HG02678 (cell line): ENCODE data around the gene CFAP97D2.

ENCODE experiments used
- ATAC-seq: cut with Tn5 transposase; IDR thresholded peaks from one replicate; pipeline ENCODE4 v1.9.1; 2021; ENCODE audit warnings: mild to moderate bottlenecking, moderate library complexity; ENCODE audit not compliant: unreplicated experiment

The CFAP97D2 gene

DNA sequence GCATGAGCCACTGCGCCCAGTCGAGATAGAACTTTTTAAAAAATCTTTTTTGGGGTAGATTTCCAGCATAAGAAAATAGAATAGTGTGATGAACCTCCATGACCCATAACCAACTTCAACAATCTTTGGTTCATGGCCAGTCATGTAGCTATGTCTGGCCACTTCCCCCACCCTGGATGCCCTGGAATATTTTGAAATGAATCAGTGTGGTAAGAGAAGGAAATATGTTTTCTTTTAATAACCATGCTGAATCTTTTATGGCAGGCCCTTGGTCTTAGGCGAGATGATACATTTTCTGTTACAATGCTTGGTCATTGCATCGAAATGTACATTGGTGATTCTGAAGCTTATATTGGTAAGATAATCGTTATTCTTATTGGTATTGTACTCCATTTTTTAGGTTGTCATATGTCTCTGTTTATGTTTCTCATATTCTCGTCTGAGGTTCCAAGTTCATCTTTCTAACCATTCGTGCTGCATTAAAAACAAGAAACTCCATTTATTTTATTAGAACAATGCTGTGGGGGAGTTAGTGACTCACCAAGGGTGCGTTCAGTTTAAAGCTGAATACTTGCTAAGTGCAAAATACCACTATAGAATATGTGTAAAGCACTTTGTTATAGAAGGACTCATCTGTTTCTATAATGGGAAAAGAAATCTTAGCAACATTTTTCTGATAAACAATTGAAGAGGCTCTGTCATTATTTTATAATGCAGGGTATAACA lies 86.0 kb downstream of the CFAP97D2 start:
- no peak for ATAC-seq

DNA sequence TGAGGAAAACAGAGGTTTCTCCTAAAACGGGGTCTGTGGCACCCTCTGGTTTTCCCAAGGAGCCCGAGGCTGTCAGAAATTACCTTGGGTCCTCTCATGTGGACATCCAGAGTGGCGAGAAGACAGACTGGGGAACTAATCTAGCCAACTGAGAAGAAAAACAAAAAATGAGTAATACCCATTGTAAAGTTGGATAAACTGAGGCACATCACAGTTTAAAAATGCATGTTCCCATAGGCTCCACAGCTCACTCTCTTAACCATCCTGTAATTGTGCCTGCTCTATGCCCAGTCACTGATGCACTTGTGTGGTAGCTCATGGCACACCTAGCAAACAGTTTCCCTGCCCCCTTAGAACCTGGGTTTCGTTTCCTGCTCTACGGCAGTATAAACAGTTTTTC lies 87.2 kb downstream of the CFAP97D2 start:
- ATAC-seq: no peak

DNA sequence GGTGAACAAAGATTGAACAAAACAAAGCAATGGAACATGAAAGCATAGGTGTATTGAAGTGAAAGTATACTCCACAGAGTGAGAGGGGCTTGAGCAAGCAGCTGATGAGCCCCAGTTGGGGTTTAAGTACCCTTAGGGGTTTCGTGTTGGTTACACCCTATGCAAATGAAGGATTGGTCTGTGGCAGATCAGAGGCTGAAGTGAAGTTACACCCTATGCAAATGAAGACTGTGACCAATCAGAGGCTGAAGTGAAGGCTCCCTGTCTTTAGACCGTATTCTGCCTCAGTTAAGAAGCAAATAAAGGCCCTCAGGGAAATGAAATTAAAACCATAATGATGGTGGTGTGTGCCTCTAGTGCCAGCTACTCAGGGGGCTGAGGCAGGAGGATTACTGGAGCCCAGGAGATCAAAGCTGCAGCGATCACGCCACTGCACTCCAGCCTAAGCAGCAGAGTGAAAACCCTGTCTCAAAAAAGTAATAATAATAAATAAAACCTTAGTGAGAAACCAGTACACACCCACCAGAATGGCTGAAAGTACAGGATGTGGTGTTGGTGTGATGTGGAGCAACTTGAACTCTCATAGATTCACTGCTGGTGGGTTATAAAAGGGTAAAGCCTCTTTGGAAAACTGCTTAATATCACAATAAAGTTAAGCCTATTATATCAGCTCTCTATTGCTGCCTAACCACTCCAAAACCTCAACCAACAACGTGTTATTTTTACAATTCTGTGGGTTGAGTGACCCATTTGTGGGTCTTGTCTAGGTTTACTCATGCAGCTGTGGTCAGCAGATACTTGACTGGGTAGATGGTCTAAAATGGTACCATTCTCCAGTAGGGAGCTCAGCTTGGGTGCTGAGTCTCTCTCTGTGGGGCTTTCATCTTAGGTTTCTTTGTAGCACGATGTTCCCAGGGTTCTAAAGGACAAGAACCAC lies 89.6 kb downstream of the CFAP97D2 start:
- ATAC-seq: no peak

DNA sequence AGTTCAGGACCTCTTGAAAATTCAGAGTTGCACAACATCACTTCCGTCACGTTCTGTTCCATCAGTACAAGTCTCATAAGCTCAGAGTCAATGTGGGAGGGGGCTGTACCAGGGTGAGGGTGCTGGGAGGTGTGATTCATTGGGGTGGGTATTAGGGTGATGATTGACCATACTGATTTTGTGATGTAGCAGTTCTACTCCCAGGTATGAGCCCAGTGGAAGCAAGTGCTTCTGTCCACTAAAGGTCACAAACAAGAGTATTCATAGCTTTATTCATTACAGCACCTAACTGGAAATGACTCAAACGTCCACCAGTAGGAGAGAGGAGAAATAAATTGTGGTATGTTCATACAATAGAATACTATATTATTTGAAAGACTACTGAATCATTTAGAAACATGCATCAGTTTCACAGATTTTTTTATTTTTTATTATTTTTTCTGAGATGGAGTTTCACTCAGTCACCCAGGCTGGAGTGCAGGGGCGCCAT lies 90.3 kb downstream of the CFAP97D2 start:
- ATAC-seq: no peak
